DMS53 treated with DMSO at 0.1 percent for 48 hours (cell line): ENCODE results near the gene SLCO4A1.

Source experiments
- DNase-seq: peaks from one replicate; lab custom pipeline; 2025; ENCODE audit not compliant: unreplicated experiment; lab: John Stamatoyannopoulos, UW

SLCO4A1 gene

GRCh38 chr20:62650551-62651284 is 8.4 kb downstream of the SLCO4A1 start:
- no peak for DNase-seq

GRCh38 chr20:62651285-62652021 is 9.2 kb downstream of the SLCO4A1 start:
- no peak for DNase-seq

- DNase-seq: no peak
Measured at GRCh38 chr20:62652041-62652893, 10.0 kb downstream of the SLCO4A1 start.

GRCh38 chr20:62652894-62653305 is 10.6 kb downstream of the SLCO4A1 start:
- no peak for DNase-seq

- no peak for DNase-seq
Measured at GRCh38 chr20:62653373-62653772, 11.1 kb downstream of the SLCO4A1 start.

- no peak for DNase-seq
Measured at GRCh38 chr20:62653951-62654685, 11.8 kb downstream of the SLCO4A1 start.

- no peak for DNase-seq
Measured at GRCh38 chr20:62655282-62656196, 13.2 kb downstream of the SLCO4A1 start.

- no peak for DNase-seq
Measured at GRCh38 chr20:62656197-62656918, 14.1 kb downstream of the SLCO4A1 start.

- no peak for DNase-seq
Measured at GRCh38 chr20:62656919-62657588, 14.8 kb downstream of the SLCO4A1 start.

GRCh38 chr20:62657589-62657942 is 15.3 kb downstream of the SLCO4A1 start:
- DNase-seq: no peak

GRCh38 chr20:62657956-62658355 is 15.7 kb downstream of the SLCO4A1 start:
- no peak for DNase-seq

GRCh38 chr20:62658593-62659178 is 16.4 kb downstream of the SLCO4A1 start:
- DNase-seq: no peak

- no peak for DNase-seq
Measured at GRCh38 chr20:62659488-62660239, 17.4 kb downstream of the SLCO4A1 start.

- DNase-seq: no peak
Measured at GRCh38 chr20:62660240-62660615, 17.9 kb downstream of the SLCO4A1 start.

GRCh38 chr20:62660768-62661167 is 18.5 kb downstream of the SLCO4A1 start:
- no peak for DNase-seq

GRCh38 chr20:62661647-62662046 is 19.3 kb downstream of the SLCO4A1 start:
- DNase-seq: no peak

GRCh38 chr20:62662422-62662821 is 20.1 kb downstream of the SLCO4A1 start:
- DNase-seq: no peak
